ENCODE results near the gene ZDHHC21.

Gene ZDHHC21

DNA sequence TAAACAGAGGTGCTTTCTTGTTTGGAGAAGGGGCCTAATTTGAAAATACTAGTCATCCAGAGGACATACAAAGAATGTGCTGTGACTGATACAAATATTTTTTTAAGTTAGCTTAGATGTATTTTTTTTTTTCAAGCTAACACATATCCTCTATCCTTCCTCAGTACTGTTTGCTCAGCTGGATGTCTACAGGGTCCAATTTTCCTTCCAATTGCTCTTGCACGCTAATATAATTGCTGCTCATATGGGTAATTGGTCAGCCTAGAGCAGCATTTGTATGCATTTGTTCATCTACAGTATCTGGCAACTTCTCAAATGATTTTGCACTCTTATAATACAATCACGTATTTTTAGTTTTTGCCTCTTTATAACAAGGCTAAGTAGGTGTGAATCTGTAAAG is 84.7 kb downstream of the ZDHHC21 start:
- DNase-seq: no peak

DNA sequence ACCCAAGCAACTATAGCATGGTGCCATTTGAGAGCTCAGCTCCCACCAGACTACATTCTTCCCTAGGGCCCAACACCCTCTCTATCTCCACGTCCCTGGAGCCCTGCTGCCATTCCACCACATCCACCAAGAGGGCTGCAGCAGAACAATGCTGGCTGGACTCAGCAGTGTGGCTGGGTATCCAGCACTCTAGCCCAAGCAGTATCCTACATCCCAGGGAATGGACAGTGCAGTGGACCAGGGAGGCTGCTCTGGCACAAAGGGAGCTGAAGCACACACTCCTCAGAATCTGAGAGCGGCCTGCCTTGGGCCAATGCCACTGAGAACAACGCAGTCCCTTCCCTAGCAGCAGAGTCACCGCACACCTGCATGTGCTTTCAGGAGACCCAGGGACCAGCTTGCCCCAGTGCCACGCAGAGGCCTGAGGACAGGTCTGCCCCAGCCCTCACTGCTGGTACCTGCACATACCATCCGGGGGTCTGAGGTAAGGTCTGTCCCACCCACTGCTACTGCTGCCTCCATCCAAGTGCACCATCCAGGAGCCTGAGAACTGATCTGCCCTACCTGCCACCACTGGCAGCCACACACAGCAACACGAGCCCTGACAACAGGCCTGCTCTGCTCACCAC is 95.9 kb downstream of the ZDHHC21 start:
- DNase-seq: no peak

DNA sequence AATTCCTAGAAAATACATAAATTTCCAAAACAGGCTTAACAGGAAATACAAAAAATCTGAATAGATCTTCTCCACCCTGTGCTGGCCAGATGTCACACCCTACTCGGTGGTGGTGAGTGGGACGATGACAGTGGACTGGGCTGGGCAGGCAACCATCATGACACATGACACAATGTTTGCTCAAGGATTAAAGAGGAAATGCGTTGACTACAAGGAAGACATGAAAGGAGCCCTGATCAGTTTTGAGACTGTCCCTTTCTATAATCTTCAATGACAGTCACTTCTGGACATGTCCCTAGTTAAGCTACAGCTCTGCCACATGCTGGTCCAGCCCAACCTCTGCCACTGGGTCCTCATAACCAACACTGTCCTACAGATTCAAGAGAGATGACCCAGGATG is 99.8 kb downstream of the ZDHHC21 start:
- DNase-seq: no peak

DNA sequence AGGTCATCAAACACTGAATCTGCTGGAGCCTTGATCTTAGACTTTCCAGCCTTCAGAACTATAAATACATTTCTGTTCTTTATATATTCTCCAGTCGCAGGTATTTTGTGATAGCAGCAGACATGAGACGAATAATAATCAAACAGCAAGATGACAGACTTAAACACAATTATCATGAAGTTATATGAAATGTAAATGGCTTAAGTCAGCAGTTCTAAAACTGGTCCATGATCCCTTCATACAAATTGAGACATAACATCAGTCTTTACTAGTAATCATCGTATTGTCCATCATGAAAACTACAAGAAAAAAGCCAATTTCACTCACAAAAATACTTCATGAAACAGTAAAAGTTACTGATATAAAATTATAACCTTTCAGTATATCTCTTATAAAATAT is 101.8 kb downstream of the ZDHHC21 start:
- no peak for DNase-seq

DNA sequence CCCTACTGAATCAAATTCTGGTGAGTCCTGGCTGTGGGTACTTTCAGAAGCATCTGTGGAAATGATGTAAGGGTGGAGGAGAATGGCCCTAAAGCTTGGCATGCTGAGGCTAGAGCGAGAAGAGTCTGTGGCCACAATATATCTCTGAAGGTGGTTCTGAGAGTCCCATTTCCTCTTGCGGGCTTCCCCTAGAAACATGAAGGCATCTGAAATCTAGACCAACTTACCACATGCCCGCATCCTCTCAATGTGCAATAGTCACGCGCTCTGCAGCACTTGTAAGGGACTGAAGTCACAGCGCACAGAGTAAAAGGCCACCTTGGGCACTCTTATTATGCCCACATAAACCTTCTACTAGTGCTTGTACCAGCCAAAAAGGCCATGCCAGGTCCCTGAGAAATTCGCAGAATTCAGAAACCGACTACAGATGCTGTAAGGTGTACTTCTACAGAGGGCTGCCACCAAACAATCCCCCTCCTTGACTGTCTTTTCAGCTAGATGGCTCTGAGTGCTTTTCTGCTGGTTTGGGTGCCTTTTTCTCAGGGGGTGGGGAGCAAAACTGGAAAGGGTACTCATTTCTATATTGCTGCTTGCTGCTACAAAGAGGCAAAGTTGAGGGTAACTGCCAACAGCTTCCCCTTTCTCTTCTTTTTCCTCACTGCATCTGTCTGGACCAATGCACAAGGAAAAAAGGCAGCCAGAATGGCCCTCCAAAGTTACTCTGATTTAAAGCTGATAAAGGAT is 107.3 kb downstream of the ZDHHC21 start:
- no peak for DNase-seq

DNA sequence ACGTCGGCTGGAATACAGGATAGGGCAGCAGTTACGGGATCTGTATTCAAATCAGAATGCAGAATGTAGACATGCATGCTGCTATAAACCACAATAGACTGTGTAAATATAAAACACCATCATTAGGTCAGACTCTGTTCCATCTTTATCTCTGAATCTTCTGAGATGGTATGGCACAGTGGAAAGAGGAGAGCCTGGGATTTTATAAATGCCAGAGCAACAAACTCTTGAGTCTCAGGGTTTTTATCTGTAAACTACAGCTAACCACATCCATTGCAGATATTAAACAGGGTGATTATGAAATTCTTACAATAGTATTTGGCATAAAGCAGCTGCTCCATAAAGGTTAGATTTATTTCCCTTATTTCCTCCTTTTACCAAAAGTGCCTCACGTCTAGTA is 108.7 kb downstream of the ZDHHC21 start:
- peak; percentile 49 for DNase-seq

DNA sequence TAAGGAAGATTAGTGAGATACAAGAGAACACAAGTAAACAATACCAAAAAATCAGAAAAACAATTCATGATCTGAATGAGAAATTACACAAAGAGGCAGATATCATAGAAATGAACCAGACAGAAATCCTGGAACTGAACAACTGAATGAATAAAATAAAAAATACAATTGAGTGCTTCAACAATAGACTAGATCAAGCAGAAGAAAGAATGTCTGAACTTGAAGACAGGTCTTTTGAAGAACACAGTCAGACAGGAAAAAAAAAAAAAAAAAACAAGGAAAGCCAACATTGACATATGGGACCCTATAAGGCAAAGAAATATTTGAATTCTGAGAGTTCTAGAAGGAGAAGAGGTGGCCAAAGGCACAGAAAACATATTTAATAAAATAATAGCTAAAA is 115.2 kb downstream of the ZDHHC21 start:
- DNase-seq: no peak

DNA sequence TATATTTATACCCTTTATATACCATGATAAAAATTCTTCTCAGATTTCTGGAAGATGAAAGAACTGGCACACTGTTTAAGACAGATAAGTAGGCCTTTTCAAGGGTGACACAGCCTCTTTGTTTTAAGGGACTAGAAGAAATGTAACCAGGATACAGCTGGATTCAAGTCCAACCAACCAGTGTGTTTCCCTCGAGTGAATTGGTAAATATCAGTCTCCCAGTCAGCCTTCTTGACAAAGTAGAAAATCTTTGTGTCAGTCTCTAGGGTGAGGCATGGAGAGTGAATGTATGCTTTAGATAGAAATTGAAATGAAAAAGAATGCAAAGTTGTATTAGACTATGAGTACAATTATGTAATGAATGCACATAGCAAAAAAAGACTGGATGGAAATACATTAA is 119.1 kb downstream of the ZDHHC21 start:
- no peak for DNase-seq

DNA sequence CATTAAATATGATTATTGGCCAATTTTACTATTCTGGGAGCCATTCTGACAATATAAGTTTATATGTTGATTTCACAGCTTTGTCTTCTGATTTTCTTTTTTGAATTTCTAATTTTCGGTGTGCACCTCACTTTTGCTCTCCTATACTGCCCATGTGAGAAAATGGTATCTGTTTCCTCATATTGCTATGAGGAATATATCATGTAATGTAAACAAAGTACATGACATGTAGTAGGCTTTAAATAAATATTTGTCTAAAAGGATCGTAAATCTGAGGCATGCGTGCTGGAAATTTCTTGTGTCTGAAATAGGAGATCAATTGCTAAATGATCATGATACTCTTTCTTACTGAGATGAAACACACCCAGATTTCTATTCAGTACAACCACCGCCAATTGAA is 119.9 kb downstream of the ZDHHC21 start:
- peak; percentile 57 for DNase-seq

DNA sequence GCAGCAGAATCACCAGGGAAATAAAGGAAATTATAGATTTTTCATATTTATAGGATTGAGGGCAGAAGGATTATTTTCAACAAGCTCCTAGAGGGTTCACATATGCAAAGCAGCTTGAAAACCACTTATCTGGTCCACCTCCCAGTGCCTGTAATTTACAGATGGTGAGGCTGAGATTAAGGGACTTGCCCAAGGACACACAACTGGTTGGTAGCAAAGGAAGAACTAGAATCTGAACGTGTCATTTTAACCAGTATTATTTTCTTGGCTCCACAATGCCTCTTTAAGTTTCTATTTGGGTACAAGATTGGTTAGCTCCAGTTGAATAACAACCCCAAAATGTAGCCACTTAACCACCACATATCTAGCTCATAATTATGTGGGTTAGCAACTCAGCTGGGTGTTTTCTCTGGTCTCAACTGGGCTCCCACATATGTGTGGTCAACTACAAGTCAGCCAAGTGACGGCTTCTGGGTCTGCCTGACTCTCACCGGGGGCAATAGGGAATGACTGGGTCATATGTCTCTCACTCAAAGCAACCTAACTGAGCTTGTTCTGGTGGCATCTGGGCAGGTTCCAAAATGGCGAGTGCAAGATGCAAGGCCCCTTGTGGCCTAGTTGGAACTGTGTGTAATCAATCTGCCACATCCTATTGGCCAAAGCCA is 127.7 kb downstream of the ZDHHC21 start:
- DNase-seq: no peak

DNA sequence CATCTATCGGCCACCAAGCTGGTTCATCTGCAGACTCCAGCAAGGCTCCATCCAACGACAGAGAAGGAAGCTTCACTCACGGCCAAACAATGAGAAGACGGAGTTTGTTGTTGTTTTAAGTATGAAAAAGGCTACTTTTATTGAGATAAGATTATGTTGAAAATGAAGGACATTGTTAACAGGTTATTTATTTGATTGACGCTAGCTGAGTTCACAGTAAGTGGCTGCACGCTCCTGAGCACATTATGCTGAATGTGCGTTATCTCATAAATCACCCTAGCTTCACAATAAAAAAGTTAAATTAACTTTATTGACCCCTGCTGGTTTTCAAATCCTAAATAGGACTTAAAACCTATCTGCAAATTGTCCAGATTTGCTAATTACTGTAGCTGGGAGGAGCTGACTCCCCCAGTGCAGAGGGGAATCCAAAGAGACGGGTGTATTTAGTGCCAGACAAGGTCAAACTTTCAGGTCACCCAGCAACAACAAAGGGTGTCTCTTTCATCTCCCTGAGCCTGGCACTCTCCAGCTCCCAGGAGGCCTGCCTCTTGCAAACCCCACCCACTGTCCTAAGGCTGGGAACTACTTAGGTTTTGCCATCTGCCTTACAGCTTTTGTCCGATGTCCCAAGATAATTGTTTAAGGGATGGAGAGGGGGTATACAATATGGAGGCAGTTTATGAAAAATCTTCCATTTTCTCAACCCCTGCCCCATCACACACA is 129.2 kb downstream of the ZDHHC21 start:
- DNase-seq: no peak

DNA sequence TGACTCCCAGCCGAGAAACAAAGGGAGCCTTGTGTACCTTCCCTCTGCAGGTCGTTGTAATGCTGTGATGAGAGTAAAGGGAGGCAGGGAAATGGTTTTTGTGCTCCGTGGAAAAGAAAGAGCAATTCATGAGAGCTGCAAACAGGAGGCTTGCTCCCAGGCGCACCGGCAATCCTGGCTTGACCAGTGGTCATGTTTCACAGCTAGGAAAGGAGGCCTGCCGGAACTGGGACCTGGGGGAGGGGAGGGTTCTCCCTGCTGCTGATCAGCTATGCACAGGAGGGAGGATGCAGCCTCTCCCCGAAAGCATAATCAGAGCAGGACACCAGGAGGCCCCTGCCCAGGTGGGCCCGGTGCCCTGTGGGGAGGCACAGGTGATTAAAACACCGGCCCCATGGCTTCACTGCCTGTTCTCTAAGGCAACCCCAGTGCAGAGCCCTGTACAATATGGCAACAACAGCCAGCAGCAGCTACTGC is 131.3 kb downstream of the ZDHHC21 start:
- DNase-seq: peak; percentile 96
